NK-92 (cell line): Measurements from ENCODE around the gene MTX2.
"Not testable (repeated sequence)": the region's sequence is repeated elsewhere in the genome, so short reads cannot be mapped to it uniquely, and the experiment has no call there.

ENCODE experiments used
- DNase-seq: peaks from one replicate; lab custom pipeline; 2025; ENCODE audit not compliant: unreplicated experiment; lab: John Stamatoyannopoulos, UW

MTX2 gene

GRCh38 chr2:176284461-176285049, 15.3 kb downstream of the MTX2 start:
- no peak for DNase-seq

- DNase-seq, result no peak
Measured at GRCh38 chr2:176285321-176285720, 16.1 kb downstream of the MTX2 start.

- DNase-seq, result no peak
Measured at GRCh38 chr2:176291335-176291734, 22.1 kb downstream of the MTX2 start.

GRCh38 chr2:176291809-176292283, 22.6 kb downstream of the MTX2 start:
- no peak for DNase-seq

GRCh38 chr2:176292608-176293007, 23.4 kb downstream of the MTX2 start:
- DNase-seq, result no peak

GRCh38 chr2:176293334-176293733, 24.1 kb downstream of the MTX2 start:
- DNase-seq, result no peak

GRCh38 chr2:176297067-176297466, 27.8 kb downstream of the MTX2 start:
- no peak for DNase-seq

GRCh38 chr2:176297737-176298136, 28.5 kb downstream of the MTX2 start:
- no peak for DNase-seq

- DNase-seq, result not testable (repeated sequence)
Measured at GRCh38 chr2:176306020-176306419, 36.8 kb downstream of the MTX2 start.

GRCh38 chr2:176317199-176317598, 48.0 kb downstream of the MTX2 start:
- DNase-seq, result no peak

- DNase-seq, result no peak
Measured at GRCh38 chr2:176317623-176318065, 48.4 kb downstream of the MTX2 start.

GRCh38 chr2:176321916-176322315, 52.7 kb downstream of the MTX2 start:
- DNase-seq, result no peak

GRCh38 chr2:176324862-176325261, 55.6 kb downstream of the MTX2 start:
- no peak for DNase-seq

GRCh38 chr2:176325732-176326131, 56.5 kb downstream of the MTX2 start:
- DNase-seq, result no peak

- no peak for DNase-seq
Measured at GRCh38 chr2:176328149-176328548, 58.9 kb downstream of the MTX2 start.

- DNase-seq, result no peak
Measured at GRCh38 chr2:176330612-176331011, 61.4 kb downstream of the MTX2 start.

GRCh38 chr2:176331646-176332045, 62.4 kb downstream of the MTX2 start:
- DNase-seq, result no peak

- no peak for DNase-seq
Measured at GRCh38 chr2:176334729-176335128, 65.5 kb downstream of the MTX2 start.

GRCh38 chr2:176338395-176338794, 69.2 kb downstream of the MTX2 start:
- no peak for DNase-seq

- no peak for DNase-seq
Measured at GRCh38 chr2:176339208-176339607, 70.0 kb downstream of the MTX2 start.

GRCh38 chr2:176356251-176356650, 87.0 kb downstream of the MTX2 start:
- no peak for DNase-seq

- no peak for DNase-seq
Measured at GRCh38 chr2:176364273-176364977, 95.2 kb downstream of the MTX2 start.

- no peak for DNase-seq
Measured at GRCh38 chr2:176368349-176368748, 99.1 kb downstream of the MTX2 start.
